AG09319 (cell line): Measurements from ENCODE around the gene CPE.
"Not testable (repeated sequence)": the region's sequence is repeated elsewhere in the genome, so short reads cannot be mapped to it uniquely, and the experiment has no call there.

Experiments used
- DNase-seq: peaks from one replicate; pipeline ENCODE4 v3.0.0-alpha.2; 2010; ENCODE audit warnings: low read depth; ENCODE audit errors: extremely low read depth
- CTCF ChIP-seq: IDR thresholded peaks from 2 replicates; pipeline ENCODE4 v1.5.1; 2011; ENCODE audit warnings: low read depth, mild to moderate bottlenecking, inconsistent platforms, low read length, moderate library complexity

CPE gene

GRCh38 chr4:165476214-165477098 lies 97.6 kb downstream of the CPE start:
- no peak for DNase-seq
- no peak for TF ChIP-seq CTCF

GRCh38 chr4:165477799-165478198 lies 99.0 kb downstream of the CPE start:
- TF ChIP-seq CTCF: no peak
- no peak for DNase-seq

GRCh38 chr4:165478260-165478659 lies 99.5 kb downstream of the CPE start:
- no peak for DNase-seq
- no peak for TF ChIP-seq CTCF

GRCh38 chr4:165481053-165481835 lies 102.4 kb downstream of the CPE start:
- no peak for DNase-seq
- TF ChIP-seq CTCF: no peak

- DNase-seq: no peak
- TF ChIP-seq CTCF: no peak
Measured at GRCh38 chr4:165489786-165490185, 111.0 kb downstream of the CPE start.

GRCh38 chr4:165492583-165492982 lies 113.8 kb downstream of the CPE start:
- not testable (repeated sequence) for DNase-seq

- peak; percentile 67 for TF ChIP-seq CTCF
- no peak for DNase-seq
Measured at GRCh38 chr4:165493359-165493758, 114.6 kb downstream of the CPE start.
